HG02884 (cell line): ENCODE measurements around the gene HDAC4.

Source experiments
- ATAC-seq: cut with Tn5 transposase; IDR thresholded peaks from one replicate; pipeline ENCODE4 v1.9.1; 2021; ENCODE audit warnings: mild to moderate bottlenecking, moderate library complexity; ENCODE audit not compliant: unreplicated experiment

Gene HDAC4

DNA sequence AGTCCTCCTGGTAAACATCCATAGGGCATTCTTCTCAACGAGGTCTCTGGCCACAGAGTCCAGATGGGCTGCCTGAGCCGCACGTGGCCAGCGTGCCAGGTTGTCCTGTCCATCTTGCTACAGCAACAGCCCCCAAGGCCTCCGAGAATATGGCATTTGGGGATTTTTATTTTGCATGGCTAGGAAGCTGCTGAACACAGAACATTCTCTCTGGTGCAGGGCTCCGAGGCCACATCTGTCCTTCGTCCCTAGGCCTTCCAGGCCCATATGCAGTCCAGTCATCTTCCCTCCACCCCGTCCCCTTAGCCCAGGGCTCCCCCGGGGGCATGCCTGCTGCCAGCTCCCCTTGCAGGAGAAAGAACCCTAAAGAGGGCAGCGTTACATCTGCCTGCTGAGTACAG, 2.3 kb downstream of the HDAC4 start:
- no peak for ATAC-seq

DNA sequence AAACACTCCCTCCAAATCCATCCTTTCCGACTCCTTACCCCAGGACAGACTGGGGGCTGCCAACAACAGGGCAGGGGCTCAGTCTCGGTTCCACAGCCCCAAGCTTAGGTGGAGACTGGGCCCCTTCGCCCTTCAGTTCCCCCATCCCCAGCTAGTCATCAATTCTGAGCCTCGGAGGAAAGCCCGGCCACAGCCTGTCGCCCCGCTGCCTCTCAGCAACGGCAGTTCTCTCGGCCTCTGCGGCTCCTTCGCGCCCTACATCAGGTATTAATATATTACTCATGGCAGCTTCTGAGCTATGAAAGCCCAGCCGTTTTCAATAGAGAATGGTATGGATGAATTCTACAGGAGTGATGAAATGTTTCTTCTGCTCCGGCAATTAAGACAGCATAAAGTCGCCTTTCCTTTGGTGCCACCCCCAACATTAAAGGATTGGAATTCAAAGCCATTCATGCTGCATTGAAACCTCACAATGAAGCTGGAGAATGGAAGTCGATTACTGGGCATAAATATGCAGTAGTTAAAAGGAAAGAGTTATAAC, 2.8 kb downstream of the HDAC4 start:
- no peak for ATAC-seq

DNA sequence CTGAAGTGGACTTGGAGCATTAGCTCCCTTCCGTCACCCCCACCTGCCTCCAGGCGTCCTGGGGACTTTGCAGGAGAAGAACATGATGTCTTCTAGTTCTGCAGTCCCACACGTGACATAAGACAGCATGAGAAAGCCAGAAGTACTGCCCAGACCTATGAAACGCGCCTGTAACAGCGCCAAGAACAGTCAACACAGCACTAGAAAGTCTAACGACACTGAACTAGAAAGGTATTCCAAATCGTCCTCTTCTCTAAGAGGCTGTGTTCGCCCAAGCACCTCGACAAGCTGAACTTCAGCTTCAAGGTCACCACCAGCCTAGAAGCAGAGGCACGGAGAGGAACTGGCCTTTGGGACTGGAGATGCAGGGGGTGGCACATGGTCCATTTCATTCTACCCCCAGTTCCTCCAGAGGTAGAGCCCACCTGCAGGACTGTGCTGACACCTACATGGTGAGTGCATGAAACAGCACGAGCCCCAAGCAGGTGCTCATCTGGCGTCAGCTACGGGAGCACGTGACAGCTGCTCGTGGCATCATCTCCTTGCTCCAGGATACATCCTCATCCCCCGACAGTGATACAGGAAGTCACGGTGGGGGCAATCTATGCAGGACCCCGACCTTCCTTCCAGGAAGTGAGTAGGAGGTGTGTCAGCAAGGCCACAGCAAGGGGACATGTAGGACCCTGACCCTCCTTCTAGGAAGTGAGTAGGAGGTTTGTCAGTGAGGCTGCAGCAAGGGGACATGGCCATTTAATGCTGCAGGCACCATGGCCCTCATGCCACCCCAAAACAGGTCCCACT, 3.7 kb downstream of the HDAC4 start:
- ATAC-seq, result no peak

DNA sequence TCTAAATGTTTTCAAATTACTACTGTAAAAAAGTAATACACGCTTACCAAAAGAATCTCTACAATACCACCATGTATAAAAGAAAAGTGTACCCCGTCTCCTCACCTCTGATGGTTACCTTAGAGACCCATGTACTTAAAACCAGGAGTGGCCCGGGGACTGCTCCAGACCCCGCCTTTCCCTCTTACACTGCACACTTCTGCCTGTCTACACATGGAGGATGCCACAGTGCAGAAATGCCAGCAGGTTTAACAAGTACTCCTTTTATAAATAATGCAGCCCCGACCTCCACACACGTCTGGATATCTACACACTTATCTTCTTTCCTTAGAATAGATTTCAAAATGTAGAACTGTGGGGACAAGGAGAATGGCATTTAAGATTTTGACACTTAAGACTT, 5.3 kb downstream of the HDAC4 start:
- ATAC-seq, result no peak

DNA sequence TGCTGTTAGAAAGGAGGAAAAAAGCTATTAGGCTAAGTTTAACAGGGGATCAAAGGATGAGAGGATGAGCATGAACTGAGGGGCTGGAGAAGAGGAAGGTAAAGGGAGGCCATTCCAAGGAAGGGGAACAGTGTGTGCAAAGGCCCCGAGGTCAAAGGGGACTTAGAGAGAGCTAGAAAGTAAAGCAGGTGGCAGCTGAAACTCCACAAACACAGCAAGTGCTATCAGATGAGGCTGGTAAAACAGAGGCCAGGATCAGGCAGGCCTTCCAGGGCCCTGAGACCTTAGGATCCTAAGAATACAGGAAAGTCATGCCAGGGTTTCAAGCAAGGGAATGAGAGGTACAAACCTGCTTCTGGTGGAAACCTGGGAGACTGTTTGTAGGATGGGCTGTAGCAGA, 5.8 kb downstream of the HDAC4 start:
- ATAC-seq, result no peak

DNA sequence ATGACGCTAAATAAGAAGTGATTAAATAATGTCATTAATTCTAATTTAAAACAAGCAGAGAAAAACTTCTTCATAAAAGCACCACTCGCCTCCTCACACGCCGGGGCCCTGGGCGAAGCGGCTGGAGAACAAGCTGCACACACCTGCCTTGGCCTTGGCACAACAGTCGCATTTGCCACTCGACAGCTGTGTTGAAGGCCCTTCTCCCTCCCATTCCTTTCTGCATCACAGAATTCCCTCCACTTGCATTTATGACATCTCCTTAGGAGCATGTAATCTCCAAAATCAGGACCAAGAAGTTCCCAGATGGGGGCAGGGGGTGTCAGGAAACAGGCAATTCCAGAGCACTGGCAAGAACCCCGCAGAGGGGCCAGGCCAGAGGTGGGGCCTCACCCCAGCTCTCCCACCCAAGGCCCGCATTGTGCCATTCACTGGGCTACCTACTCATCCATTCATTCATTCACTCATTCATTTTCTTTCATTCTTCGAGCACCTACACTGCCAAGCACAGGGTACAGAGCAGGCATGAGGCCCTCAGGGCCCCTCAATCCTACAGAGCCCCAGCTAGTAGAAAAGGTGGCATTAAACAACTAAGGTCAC, 6.4 kb downstream of the HDAC4 start:
- ATAC-seq, result no peak

DNA sequence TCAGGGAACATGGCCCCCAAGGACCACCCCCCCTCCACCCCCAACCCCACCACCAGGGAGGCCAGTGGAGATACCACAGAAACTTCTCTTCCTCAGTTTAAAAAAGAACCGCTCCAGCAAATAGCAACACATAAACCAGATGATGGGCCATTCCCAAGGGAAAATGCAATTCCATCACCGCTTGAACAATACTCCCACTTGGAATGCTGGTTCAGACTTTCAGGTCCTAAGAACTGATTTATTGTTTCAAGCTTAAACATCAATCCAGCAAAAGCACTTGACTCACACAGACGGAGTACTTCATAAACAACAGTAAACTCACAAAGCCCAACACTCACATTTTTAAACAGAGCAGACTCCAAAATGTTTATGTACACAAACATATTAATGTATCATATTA, 6.9 kb downstream of the HDAC4 start:
- no peak for ATAC-seq

DNA sequence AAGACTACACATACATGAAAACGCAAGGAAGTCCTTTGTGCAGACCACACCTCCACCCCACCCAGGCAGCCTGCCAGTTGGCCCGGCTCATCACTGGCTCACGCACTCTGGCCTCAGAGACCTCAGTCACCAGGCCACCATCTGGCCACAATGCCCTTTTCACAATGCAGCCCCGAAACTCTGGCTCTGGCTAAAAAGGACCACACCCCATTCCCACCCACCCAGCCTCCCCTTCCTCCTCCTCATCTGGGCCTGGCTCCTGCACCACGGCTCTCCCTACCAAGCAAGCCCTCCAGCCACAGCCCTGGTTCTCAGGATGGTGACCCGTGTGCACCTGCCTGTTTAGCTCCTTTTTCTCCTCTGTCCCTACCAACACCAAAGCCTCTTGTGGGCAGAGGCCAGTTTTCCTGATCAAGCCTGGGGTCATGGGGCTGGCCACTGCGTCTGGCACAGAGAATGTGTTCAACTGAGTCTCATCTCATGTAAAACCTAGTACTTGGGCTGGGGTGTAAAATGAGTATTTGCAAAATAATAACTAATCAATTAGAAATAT, 7.4 kb downstream of the HDAC4 start:
- no peak for ATAC-seq

DNA sequence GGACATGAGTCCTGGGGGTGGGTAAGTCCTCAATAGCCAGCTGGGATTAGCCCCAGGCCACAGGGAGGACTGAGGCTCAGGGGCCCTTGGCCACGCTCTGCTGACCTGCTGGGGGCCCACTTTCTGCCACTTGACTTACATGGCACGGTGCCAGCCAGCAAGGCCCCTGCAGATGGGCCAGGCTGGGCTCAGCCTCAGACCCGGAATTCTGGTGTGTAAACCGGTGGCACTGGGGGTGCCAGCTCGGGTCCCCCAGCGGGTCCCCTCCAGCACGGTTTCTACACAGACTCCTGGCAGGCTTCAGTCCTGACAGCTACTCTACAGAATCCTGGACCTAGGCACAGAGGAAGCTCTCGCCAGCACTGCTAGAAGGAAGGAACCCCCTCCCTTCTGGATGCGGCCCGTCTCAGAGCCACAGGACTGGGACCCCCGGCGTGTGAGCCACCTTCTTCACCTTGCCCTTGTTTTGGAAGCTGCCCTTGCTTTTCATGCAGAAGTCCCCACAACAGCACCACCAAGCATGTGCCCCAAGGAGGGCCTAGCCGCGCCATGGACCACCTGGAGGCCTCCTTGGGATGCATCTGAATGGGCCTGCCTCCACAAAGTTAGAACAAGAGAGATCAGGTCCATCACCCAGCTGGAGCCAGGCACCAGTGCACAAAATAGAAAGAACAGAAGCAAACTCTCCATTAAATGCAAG, 8.0 kb downstream of the HDAC4 start:
- ATAC-seq, result no peak

DNA sequence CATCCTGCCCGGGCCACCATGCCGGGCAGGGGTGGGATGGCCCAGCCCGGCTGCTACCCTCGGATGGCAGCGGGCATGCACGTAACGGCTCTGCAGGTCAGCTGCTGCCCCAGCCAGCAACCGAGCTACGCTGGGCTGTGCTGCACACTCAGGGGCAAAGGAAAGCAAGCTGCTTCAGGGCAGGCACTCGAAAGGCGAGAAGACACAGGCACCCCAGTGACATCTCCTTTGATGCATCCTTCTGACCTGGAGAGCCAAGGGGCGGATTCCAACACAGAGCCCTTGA, 8.8 kb downstream of the HDAC4 start:
- ATAC-seq, result no peak

DNA sequence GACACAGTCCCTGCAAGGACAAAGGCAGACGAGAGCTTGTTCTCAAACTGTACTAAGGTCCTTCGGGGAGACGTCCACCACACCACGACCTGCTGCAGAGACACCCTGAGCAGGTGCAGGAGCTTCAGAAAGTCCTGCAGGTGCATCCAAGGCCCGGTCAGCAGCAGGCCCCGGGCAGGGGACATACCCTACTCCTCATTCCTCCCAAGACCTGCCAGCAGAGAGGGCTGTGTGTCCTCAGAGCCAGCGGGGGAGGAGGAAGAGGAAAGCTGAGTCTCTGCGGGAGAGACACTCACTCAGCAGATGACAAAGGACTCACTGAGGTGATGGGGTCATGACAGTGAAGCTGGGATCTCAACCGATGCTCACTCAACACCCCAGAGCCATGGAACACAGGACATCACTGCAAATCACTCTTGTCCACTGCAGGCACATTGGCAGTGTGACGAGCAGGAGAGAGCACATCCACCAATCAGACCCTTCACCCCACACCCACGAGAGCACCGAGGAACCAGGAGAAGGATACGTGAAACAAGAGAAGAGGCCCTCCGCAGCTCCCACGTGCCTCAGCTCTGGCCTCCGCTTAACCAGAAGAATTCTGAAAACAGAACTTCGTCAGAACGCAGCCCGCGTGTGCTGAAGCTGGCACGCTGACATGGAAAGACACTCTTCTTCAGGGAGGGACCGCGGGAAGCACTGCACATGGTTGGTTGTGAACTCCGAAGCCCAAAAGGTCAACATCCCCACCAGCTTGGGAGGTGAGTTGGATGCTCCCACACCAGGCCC, 9.3 kb downstream of the HDAC4 start:
- ATAC-seq, result no peak

DNA sequence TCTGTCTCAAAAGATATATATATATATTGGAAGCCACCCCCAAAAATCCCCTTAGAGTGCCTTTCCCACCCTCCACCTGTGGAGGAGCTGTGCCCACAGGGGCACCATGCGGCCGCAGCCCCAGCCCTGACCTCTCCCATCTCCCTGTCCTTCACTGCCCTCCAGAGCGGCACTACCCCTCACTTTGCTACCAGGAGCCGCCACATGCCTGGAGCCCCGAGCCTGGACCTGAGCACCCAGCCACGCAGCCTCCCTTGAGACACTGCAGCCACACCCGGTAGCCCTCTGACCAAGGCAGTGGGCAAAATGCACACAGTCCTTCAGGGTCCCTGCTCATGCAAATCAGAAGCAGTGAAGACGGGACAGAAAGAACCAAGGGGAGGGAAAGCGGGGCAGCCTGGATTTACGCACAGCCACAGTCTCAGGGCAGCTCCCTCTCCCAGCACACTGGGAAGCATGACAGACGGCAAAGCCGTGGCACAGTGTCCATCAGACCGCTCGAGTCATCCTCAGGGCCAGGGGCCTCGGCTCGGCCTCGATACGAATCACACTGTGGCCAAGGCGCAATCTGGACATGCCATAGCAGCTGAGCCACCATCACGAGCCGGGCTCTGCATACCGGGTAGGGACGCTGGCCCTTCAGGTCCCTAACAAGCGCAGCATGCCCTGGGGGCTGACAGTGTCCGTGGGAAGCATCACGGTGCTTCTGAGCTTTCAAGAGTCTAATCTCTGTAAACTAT, 10.1 kb downstream of the HDAC4 start:
- ATAC-seq, result no peak

DNA sequence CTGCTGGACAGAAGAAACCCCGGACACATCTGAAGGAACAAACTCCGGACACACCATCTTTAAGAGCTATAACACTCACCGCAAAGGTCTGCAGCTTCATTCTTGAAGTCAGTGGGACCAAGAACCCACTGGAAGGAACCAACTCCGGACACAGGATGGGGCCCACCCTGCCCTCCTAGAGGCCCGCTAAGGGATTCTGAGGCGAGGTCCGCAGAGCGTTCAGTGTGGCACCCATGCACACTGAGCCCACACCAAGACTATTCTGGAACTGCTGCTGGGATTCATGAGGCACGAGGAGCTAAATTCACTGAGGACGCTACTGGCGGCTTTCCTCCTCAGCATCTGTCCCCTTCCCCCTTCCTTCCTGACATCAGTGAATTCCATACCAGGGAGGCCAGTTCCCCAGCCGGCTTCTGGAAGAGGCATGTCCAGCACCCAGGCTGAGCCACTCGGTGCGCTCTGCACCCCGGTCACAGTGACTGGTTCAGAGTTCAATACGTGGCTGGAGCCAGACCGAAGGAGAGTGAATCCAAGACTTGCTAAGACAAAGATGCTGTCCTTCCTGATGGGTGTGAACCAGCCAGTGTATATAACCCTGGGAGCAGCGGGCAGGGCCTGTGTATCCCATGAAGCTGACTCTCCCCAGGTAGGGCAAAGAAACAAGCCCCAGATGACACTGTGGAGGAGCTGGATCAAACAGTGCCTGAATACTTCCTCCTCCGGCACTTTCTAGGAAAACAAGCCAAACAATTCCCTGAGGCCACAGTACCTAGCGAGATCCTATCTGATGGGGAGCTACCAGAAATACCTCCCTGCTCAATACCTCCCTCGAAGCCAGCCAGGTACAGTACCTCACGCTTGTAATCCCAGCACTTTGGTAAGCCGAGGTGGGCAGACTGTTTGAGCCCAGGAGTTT, 11.1 kb downstream of the HDAC4 start:
- ATAC-seq, result no peak

DNA sequence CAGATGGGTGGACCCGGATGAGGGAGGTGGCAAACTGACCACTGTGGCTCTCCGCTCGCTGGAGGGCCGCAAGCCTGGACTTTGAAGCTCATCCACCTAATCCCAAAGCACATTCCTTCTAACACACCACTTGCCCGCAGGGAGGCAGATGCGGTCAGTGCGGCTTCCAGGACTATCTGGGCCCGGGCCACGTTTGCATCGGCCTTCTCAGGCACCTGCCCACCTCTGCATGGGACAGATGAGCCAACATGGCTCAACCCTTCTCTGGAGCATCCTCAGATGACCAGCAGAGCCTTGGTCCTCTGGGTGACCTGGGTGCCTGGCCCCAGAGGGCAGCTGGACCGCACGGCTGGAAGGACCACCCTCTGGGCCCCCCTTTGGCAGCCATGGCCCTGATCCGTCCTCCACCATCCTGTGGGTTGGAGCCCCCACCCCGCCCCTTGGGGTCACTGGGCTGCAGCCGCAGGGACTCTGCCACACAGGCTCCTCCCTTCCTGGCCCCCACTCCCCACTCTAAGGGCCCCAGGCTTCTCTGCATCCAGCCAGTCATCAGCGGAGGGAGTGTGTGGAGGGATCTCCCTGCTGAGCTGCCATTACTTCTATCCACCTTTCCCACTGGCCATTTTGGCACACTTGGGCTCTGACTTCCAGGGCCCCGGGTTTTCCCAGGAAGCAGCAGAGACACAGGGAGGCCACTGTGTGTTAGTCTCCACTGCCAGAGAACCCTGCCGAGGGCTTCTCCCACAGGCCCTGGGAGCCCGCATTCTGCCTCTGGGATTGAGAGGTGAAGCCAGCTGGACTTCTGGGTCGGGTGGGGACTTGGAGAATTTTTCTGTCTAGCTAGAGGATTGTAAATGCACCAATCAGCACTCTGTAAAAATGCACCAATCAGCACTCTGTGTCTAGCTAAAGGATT, 12.3 kb downstream of the HDAC4 start:
- ATAC-seq, result no peak

DNA sequence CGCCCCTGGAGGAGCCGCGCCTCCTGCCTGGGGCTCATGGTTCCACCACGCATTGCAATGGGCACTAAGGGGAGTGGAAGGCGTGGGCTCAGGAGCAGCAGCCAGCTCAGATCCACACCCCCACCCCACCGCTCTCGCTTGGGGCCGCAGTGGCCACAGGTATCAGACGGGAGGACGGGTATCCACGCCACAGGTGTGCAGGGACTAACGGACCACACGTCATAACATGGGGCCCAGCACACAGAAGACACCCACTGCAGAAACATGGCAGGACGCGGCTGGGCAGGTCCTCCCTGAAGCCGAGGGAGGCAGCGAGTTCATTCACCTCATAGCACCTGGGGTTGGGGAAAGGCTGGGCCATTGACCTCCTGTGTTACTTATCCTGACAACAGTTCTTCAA, 13.0 kb downstream of the HDAC4 start:
- ATAC-seq, result no peak

DNA sequence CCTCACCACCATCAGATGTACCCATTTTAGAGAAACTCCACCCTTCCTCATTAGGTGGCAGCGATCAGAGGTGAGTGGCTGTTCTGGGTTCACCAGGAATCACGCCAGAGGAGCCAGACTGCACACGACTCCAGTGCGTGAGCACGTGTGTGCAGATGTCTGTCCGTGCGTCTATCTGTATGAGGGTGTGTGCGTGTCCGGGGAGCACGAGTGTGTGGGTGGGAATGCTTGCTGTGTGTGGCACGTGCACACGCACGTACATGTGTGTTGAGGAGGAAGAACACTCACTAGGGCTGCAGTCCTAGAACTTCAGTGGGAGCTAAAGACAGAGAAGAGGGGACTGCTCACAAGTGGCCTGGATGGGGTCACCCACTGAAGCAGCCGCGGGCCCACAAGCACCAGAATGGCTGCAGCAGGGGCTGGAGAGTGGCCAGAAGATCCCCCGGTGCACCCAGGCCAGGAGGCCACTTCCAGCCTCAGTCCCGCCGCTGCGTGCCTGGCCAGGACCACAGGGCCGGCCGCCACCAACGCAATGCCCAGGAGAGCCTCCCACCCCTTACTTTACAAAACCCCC, 13.9 kb downstream of the HDAC4 start:
- ATAC-seq, result no peak

DNA sequence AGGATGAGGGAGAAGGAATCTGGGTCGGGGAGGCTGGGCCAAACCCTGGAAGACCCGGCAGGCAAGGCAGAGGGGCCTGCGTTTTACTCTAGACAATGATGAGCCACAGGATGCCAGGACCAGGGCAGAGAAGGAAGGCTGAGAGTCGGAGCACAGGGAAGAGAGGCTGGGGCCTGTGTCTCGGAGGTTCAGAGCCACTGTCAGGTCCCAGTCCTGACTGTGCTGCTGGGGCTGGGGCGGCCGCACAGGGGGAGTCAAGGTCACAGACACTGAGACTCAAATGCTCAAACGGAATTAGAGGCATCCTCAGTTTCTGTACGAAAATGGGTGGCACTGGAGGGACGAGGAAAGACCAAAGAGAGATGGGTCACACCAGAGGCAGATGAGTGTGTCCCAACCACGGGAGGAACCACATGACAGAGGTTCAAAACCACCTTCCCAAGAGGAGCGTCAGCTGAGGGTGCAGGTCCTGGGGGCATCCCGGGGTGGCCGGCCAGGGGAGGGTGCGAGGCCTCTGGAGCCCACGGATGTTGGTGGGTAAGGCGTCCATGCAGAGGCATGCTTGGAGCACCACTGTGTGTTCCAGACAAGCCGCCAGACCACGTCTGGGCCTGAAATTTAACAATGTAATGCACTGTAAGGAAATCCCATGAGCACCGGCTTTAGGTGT, 14.7 kb downstream of the HDAC4 start:
- no peak for ATAC-seq
